Spleen (tissue), 11 donors: ENCODE results near the gene RELA. TPM values are rescaled to one million over a fixed set of nuclear protein-coding genes. Genes with fewer than 3 reads are reported as not detected.

Source experiments
- DNase-seq: peaks from one replicate; pipeline ENCODE4 v3.0.0-alpha.2; 2020
- H3K27ac ChIP-seq, 8 donors: fragments of 200-600 bp; sonication (generic) in 7 of 8; 1 replicate in 4 of 8; 2 replicates in 4 of 8; pipeline versions ENCODE4 v1.5.0 to v1.8.0; 2016 to 2021; ENCODE audit warnings: inconsistent platforms in 4 of 8, mild to moderate bottlenecking in 4 of 8, moderate library complexity in 1 of 8
- H3K27me3 ChIP-seq, 7 donors: fragments of 200-600 bp; sonication (generic) in 6 of 7; replicated peaks in 1 of 7; 1 replicate in 4 of 7; 2 replicates in 3 of 7; pipeline versions ENCODE4 v1.5.0 to v1.8.0; 2016 to 2021; ENCODE audit warnings: inconsistent platforms in 3 of 7, mild to moderate bottlenecking in 1 of 7
- H3K36me3 ChIP-seq, 6 donors: fragments of 200-600 bp; sonication (generic) in 5 of 6; 1 replicate in 4 of 6; 2 replicates in 2 of 6; pipeline versions ENCODE4 v1.5.0 to v1.8.0; 2016 to 2021; ENCODE audit warnings: inconsistent platforms in 2 of 6
- H3K4me1 ChIP-seq, 6 donors: fragments of 200-600 bp; sonication (generic) in 5 of 6; 1 replicate in 3 of 6; 2 replicates in 3 of 6; pipeline versions ENCODE4 v1.5.0 to v1.8.0; 2016 to 2021; ENCODE audit warnings: inconsistent platforms in 3 of 6
- H3K4me3 ChIP-seq, 8 donors: fragments of 200-600 bp; sonication (generic) in 7 of 8; 1 replicate in 4 of 8; 2 replicates in 4 of 8; pipeline versions ENCODE4 v1.5.0 to v1.8.0; 2016 to 2021; ENCODE audit warnings: inconsistent platforms in 4 of 8, mild to moderate bottlenecking in 4 of 8, moderate library complexity in 2 of 8
- H3K9me3 ChIP-seq, 8 donors: fragments of 200-600 bp; sonication (generic) in 7 of 8; 1 replicate in 4 of 8; 2 replicates in 4 of 8; pipeline versions ENCODE4 v1.5.0 to v1.8.0; 2016 to 2021; ENCODE audit warnings: inconsistent platforms in 4 of 8
- POLR2A ChIP-seq, 3 donors: fragments of 450-650 bp; IDR thresholded peaks; one replicate each; pipeline ENCODE4 v1.5.1; 2017; ENCODE audit warnings: antibody characterized with exemption in 3 of 3, mild to moderate bottlenecking in 1 of 3
- POLR2AphosphoS5 ChIP-seq, 3 donors: sonication (generic); formaldehyde crosslinking; IDR thresholded peaks; one replicate each; pipeline ENCODE4 v1.5.1; 2017; ENCODE audit warnings: antibody characterized with exemption in 3 of 3
- WGBS, 5 donors: extraction: QIAGEN DNeasy Blood & Tissue Kit in 3 of 5; methylation state at CpG; one replicate each; pipeline versions ENCODE4 v1.1.5 to v1.1.7; 2013 to 2018; 5-methylcytosine and 5-hydroxymethylcytosine counted together
- intact Hi-C: fragments of 100-400 bp; cut with DNase I; formaldehyde crosslinking; loops from one replicate; pipeline ENCODE4 v1.15.0; 2023; ENCODE audit warnings: low total_unique reads
- polyA plus RNA-seq, 3 donors: library from polyadenylated mRNA; stranded (reverse); fragments of 200-250 nt; gene quantifications; one replicate each; pipeline ENCODE4 v1.2.1, GENCODE V29; 2013
- total RNA-seq, 7 donors: library from RNA; depleted of rRNA in 3 of 7; stranded (reverse); fragments of >200 nt in 3 of 7; fragmentation: NEBNext Ultra II Directional in 4 of 7; extraction: Animal tissue kit (Norgen Biotek cat#: 25700) in 4 of 7; gene quantifications; one replicate each; pipeline versions ENCODE4 v1.1.0 to v1.2.1, GENCODE V29; 2016 to 2021
- TF ChIP-seq, protein P1 (sequence below), 11 experiments: fragments of 200-600 bp in 7 of 11; fragments of 450-650 bp in 4 of 11; sonication (generic) in 4 of 11; IDR thresholded peaks in 8 of 11; conservative IDR thresholded peaks in 3 of 11; 1 replicate in 7 of 11; 2 replicates in 4 of 11; pipeline versions ENCODE4 v1.4.0 to v1.8.0; 2016 to 2021; ENCODE audit warnings: antibody characterized with exemption in 11 of 11, inconsistent platforms in 4 of 11, mild to moderate bottlenecking in 1 of 11
- donor health status: healthy with polysubstance abuse.
- donor health status: DM: no; HTN: no; CAD: no; lungs with moderate emphysema.
- donor health status: DM: no; HTN: no; CAD: no.
- donor health status: Bipolar disorder and iron deficiency.
- donor health status: healthy.
- donor health status: DM: no; HTN: no; CAD: no.
- donor health status: DM: yes; HTN: yes; CAD: no.

The RELA gene
- total and polyA plus RNA-seq, 10 donors: 25.8 to 115 (median 69.5) TPM

DNA sequence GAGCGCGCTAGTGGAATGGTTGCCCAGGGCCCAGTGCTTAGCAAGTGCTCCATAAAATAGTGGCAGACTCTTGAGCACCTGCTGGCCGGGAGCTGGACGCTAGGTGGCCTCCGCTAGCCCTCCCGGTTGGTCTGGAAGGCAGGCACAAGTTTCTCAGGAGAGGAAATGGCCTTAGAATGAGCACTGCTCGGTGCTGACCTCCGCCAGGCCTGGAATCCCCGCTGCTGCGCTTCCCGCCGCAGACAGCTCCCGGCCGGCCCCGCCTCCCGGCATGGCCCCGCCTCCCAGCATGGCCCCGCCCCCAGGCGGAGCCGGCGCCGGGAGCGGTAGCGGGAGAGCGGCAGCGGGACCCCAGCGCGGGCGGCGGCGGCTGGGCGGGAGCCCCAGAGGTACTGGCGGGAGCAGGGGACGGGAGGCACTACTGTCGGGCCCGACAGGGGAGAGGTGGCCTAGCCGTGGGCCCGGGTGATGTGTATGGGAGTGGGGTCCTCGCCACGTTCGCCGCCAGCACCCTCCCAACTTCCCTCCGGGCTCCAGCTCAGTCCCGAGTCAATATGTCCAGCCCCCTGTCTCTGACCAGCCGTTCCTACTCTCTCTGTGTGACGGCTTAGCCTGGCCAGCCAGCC, 24.8 kb downstream of the RELA start, which contains the start of gene SIPA1:
Gene SIPA1 (plus strand): TSS at position 308 of the 626 bp plus-strand sequence. CDS start 2,821 bp downstream, outside the sequence.
- peak within 1 kb of the TSS; percentile 79 to 99 (median 96) for H3K27ac ChIP-seq
- peaks cover 2 to 67% (median 48%) of the 10 kb centered on the region in 6 donors for H3K36me3 ChIP-seq
- H3K4me1 ChIP-seq: peaks cover 63 to 96% (median 83%) of the 10 kb centered on the region in 6 donors
- no peaks in the 10 kb centered on the region for H3K27me3 ChIP-seq
- H3K4me3 ChIP-seq: peak within 1 kb of the TSS; percentile 66 to 95 (median 88)
- intact Hi-C loops: loop anchor here (10.0 kb wide), 1 partner anchor 67 kb away; no protein-coding TSS in a partner anchor
- WGBS, 5 donors: 3 to 9% (median 4%) methylated on average over 26 to 46 of the region's 46 CpGs
- TF ChIP-seq POLR2AphosphoS5 (IDR thresholded peaks at IDR 0.05) (peak; percentile 88 to 91 (median 90)), POLR2A (IDR thresholded peaks at IDR 0.05) (peak; percentile 13 to 71 (median 71))
- TF ChIP-seq, protein P1, sequence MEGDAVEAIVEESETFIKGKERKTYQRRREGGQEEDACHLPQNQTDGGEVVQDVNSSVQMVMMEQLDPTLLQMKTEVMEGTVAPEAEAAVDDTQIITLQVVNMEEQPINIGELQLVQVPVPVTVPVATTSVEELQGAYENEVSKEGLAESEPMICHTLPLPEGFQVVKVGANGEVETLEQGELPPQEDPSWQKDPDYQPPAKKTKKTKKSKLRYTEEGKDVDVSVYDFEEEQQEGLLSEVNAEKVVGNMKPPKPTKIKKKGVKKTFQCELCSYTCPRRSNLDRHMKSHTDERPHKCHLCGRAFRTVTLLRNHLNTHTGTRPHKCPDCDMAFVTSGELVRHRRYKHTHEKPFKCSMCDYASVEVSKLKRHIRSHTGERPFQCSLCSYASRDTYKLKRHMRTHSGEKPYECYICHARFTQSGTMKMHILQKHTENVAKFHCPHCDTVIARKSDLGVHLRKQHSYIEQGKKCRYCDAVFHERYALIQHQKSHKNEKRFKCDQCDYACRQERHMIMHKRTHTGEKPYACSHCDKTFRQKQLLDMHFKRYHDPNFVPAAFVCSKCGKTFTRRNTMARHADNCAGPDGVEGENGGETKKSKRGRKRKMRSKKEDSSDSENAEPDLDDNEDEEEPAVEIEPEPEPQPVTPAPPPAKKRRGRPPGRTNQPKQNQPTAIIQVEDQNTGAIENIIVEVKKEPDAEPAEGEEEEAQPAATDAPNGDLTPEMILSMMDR (IDR thresholded peaks at IDR 0.05 in 8 of 11, conservative IDR thresholded peaks at IDR 0.05 in 3 of 11): peak in 7 of 11 experiments; percentile 29 to 57 (median 51)
- DNase-seq: peak; percentile 95
- no peaks in the 10 kb centered on the region for H3K9me3 ChIP-seq

DNA sequence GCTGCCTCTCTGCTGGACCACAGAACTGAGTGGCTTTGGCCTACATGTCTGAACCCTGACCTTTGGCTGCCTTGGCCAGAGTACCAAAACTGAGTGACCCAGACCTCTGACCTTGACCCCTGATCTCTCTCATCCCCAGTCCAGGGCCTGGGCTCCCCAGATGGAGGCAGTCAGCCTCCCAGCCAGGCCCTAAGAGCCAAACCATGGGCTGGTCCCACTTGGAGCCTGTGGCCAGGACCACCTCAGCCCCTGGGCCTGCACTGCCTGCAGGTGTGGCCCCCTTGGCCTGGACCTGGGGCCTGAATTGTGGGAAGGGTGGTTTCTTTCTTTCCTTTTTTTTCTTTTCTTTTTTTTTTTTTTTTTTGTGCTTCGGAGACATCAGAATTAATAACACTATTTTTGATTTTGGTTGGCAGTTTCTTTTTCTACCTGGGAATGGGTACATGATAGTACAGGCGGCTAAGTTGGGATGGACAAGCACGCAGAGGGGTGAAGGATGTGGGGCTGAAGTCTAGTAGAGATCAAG, 25.6 kb downstream of the RELA start:
- Histone ChIP-seq H3K36me3 (peaks cover 2 to 67% (median 40%) of the 10 kb centered on the region in 6 donors), H3K4me1 (peaks cover 59 to 96% (median 81%) of the 10 kb centered on the region in 6 donors), H3K9me3 (no peaks in the 10 kb centered on the region), H3K4me3 (peak overlapping the region in 2 of 8 donors; percentile 84 to 93), H3K27ac (peak overlapping the region; percentile 79 to 99 (median 96)), H3K27me3 (no peaks in the 10 kb centered on the region)
- WGBS, 5 donors: 76 to 91% (median 79%) methylated on average over 3 of the region's 3 CpGs
- peak; percentile 76 for DNase-seq
- intact Hi-C loops: loop anchor here (10.0 kb wide), 1 partner anchor 68 kb away; no protein-coding TSS in a partner anchor
- TF ChIP-seq POLR2AphosphoS5 (IDR thresholded peaks at IDR 0.05) (no peak), POLR2A (IDR thresholded peaks at IDR 0.05) (no peak)
- TF ChIP-seq, protein P1 (IDR thresholded peaks at IDR 0.05 in 8 of 11, conservative IDR thresholded peaks at IDR 0.05 in 3 of 11): no peak

- WGBS, 5 donors: 90 to 95% (median 93%) methylated on average over 21 to 28 of the region's 28 CpGs
- H3K27ac ChIP-seq: peak overlapping the region in 6 of 8 donors; percentile 79 to 99 (median 97)
- TF ChIP-seq POLR2A (IDR thresholded peaks at IDR 0.05): no peak
- TF ChIP-seq, protein P1 (IDR thresholded peaks at IDR 0.05 in 8 of 11, conservative IDR thresholded peaks at IDR 0.05 in 3 of 11): no peak
- TF ChIP-seq POLR2AphosphoS5 (IDR thresholded peaks at IDR 0.05): no peak
- peaks cover 52 to 96% (median 76%) of the 10 kb centered on the region in 6 donors for H3K4me1 ChIP-seq
- no peaks in the 10 kb centered on the region for H3K9me3 ChIP-seq
- DNase-seq: peak; percentile 79
- intact Hi-C loops: loop anchor here (10.0 kb wide), 1 partner anchor 68 kb away; no protein-coding TSS in a partner anchor
- peaks cover 2 to 67% (median 39%) of the 10 kb centered on the region in 6 donors for H3K36me3 ChIP-seq
- H3K27me3 ChIP-seq: no peaks in the 10 kb centered on the region
- no peak overlapping the region for H3K4me3 ChIP-seq
These were observed 26.3 kb downstream of the RELA start for GRCh38 chr11:65636108-65637031.
